Esophagus squamous epithelium (tissue), 4 donors: ENCODE measurements around the gene KNDC1.
"Not testable (repeated sequence)": the region's sequence is repeated elsewhere in the genome, so short reads cannot be mapped to it uniquely, and the experiment has no call there.

Source experiments
- POLR2A ChIP-seq, 4 donors: fragments of 450-650 bp; IDR thresholded peaks; one replicate each; pipeline ENCODE4 v1.6.1; 2017; ENCODE audit warnings: antibody characterized with exemption in 4 of 4, mild to moderate bottlenecking in 4 of 4, moderate library complexity in 3 of 4
- TF ChIP-seq, protein P1 (sequence below), 6 experiments: fragments of 450-650 bp in 4 of 6; fragments of 200-600 bp in 2 of 6; sonication (generic) in 2 of 6; IDR thresholded peaks; one replicate each; pipeline ENCODE4 v1.5.1; 2016 to 2019; ENCODE audit warnings: antibody characterized with exemption in 6 of 6, mild to moderate bottlenecking in 4 of 6, moderate library complexity in 4 of 6

DNA sequence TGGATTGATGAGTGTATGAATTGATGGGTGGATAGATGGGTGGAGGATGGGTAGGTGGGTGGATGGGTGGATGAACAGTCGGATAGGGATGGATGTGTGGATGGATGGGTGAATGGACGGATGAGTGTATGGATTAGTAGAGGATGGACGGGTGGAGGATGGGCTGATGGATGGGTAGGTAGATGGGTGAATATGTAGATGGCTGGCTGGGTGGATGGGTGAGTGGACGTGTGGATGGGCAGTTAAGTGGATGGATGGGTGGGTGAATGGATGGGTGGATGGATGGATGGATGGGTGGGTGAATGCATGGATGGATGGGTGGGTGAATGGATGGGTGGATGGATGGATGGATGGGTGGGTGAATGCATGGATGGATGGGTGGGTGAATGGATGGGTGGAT is 15.6 kb downstream of the KNDC1 start:
- TF ChIP-seq, protein P1, sequence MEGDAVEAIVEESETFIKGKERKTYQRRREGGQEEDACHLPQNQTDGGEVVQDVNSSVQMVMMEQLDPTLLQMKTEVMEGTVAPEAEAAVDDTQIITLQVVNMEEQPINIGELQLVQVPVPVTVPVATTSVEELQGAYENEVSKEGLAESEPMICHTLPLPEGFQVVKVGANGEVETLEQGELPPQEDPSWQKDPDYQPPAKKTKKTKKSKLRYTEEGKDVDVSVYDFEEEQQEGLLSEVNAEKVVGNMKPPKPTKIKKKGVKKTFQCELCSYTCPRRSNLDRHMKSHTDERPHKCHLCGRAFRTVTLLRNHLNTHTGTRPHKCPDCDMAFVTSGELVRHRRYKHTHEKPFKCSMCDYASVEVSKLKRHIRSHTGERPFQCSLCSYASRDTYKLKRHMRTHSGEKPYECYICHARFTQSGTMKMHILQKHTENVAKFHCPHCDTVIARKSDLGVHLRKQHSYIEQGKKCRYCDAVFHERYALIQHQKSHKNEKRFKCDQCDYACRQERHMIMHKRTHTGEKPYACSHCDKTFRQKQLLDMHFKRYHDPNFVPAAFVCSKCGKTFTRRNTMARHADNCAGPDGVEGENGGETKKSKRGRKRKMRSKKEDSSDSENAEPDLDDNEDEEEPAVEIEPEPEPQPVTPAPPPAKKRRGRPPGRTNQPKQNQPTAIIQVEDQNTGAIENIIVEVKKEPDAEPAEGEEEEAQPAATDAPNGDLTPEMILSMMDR (IDR thresholded peaks at IDR 0.05) = not testable (repeated sequence)
- not testable (repeated sequence) for TF ChIP-seq POLR2A (IDR thresholded peaks at IDR 0.05)
